DMS153 (cell line): Measurements from ENCODE around the gene WNT9A.
"Not testable (repeated sequence)": the region's sequence is repeated elsewhere in the genome, so short reads cannot be mapped to it uniquely, and the experiment has no call there.

Experiments used
- DNase-seq: peaks from one replicate; lab custom pipeline; 2025; lab: John Stamatoyannopoulos, UW

The WNT9A gene

DNA sequence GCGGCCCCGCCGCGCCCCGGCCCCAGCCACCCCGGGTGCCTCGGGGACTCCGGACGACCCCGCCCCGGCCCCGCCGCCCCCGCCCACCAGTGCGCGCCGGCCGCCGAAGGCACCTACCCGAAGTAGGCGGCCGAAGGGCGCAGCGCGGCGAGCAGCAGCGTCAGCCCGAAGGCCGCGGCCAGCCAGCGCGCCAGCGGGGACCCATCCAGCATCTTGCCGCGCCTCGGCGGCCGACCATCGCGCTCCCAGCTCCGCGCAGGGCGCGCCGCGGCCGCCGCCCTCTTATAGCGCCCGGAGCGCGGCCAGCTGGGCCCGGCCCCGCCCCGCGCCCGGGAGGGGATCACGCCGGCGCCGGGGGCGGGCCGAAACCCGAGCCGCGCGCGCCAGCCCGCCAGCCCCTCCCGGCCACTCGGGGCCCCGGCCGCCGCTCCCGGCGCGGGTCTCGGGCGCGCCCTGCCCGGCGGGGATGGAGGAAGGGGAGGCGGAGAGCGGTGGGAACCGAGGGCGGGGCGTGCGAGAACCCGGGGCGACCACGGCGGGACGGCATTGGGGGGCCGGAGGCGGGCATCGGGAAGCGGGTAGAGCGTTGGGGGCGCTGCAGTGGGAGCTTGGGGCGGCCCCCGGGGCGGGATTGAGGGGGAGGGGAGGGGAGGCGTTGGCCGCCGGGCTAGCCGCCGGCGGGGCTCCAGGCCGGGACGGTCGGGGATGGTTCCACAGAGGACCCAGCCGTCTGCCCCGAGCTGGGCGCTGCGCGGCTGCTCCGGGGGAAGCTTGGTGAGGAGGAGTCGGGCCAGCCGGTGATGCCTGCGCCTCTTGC, at the start of gene WNT9A:
WNT9A (minus strand) TSS at position 257 of the 817 bp plus-strand sequence; CDS start at position 212, 45 bp downstream.
- DNase-seq, result peak; percentile 32

DNA sequence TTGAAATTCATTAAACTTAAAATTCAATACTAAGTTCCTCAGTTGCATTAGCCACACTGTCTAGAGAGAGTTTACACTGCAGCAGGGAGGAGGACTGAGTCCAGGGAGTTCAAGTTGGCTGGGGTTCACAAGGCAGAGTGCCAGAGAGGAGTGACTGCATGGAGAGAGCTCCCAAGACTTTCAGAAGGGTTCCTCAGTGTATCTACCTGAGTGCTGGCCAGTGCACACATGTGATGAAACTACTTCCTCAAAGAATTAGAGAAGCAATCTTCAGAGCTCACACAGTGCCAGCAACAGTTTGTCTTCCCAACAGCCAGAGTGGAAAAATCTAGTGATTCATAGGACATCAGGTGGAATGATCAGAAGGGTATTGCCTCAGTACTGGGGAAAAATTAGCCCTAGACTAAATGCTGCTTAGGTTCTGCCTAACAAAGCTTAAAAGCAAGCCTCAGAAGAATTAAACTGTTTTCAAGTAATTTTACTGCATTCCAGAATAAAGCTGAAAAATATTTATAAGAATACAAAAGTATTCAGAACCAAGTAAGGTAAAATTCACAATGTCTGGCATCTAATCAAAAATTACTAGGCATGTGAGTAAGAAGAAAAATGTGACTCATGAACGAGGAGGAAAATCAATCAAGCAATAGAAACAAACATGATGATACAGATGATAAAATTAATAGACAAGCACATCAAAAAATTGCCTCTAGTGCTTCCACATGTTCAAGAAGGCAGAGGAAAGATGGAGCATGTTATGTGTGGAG, 48.6 kb upstream of the WNT9A start:
- no peak for DNase-seq

DNA sequence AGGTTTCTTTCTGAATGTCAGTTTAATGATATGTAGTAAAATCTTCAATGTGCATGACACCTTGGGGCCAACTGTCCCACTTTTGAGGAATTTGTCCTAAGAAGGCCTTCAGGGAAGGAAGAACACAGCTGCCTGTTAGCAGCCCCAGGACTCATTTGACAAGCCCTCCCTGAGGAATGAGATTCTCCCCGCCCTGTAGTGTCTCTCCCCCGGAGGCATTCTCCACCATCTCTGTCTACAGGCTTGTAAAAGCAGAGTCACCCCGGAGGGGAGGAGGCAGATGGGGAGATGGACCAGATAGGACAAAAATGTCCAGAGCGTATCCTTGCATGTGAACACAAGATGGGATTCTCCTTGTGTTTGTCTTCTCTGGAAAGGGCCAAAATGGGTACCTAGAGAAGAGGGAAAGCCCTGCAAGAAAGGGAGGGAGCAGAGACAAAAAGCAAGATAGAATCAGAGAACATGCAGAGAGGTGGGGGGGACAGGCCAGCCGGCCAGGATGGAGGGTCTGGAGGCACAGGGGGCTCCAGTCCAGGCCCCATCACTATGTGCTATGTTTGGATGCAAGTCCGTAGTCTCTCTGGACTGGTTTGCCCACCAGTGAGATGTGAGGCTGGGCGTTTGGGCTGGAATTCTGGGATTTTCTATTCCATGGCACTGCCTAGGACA, 47.0 kb upstream of the WNT9A start:
- no peak for DNase-seq

GRCh38 chr1:227987181-227987580, 39.4 kb upstream of the WNT9A start:
- DNase-seq, result no peak

DNA sequence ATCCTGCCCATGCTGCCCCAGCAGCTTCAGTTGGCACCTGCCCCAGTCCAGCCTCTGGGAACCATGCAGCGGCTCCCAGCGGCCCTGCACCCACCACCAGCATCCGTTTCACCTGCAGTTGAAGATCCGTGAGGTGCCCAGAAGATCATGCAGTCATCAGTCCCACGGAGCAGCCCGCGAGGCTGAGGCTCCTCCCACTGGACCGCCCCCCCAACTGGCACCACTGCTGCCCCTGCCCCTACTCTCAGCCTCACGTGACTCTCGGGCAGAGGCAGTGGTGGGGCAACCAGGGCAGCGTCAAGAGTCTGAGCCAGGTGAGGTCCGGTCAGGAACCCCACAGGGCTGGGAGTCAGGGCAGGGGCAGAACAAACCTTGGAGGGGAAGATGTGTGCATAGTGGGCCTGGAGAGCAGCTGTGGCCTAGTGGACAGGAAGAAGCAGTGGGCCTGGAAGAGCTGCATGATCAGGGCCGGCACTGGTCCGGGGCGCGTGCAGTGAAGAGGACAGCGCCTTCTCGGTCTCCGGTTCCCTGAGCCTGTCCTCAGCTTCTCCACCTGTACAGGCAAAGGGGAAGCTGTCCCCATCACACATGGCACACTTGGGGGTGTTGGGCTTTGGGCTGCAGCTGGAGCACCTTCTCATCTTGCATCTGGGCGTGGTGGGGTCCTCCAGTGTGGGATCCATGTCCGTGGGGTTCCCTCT, 28.0 kb upstream of the WNT9A start:
- DNase-seq, result not testable (repeated sequence)

DNA sequence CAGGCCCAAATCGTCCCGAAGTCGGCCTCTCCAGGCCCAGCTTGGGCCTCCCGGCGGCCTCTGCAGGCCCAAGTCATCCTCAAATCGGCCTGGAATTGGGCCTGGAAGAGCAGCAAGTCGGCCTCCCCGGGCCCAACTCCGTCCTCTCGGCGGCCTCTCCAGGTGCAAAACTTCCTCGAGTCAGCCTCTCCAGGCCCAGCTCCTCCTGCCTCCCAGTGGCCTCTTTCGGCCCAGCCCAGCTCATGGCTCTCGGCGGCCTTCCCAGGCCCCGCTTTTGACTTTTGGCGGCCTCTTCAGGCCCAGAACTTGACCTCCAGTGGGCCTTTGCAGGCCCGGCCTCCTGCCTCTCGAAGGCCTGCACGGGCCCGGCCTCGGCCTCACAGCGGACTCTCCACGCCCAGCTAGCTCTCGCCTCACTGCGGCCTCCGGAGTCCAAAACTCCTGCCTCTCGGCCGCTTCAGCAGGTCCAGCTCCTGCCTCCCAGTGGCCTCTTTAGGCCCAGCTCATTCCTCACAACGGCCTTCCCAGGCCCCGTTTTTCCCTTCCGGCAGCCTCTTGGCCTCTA, 26.1 kb upstream of the WNT9A start:
- not testable (repeated sequence) for DNase-seq

GRCh38 chr1:227972843-227973374, 25.2 kb upstream of the WNT9A start:
- not testable (repeated sequence) for DNase-seq

DNA sequence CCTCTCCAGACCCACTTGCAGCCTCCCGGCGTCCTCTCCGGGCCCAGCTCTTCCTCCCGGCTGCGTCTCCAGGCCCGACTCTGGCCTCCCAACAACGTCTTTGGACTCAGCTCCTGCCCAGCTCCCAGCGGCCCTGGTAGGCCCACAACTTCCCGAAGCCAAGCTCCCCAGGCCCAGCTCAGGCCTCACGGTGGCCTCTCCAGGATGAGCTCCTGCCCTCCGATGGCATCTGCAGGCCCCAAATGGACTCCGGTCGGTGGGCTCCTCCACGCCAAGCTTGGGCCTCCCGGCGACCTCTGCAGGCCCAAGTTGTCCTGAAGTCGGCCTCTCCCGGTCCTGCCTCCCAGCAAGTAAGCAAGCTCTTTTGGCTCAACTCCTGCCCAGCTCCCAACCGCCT, 24.5 kb upstream of the WNT9A start:
- not testable (repeated sequence) for DNase-seq

- DNase-seq, result not testable (repeated sequence)
These were observed 24.0 kb upstream of the WNT9A start for GRCh38 chr1:227971643-227972282.

DNA sequence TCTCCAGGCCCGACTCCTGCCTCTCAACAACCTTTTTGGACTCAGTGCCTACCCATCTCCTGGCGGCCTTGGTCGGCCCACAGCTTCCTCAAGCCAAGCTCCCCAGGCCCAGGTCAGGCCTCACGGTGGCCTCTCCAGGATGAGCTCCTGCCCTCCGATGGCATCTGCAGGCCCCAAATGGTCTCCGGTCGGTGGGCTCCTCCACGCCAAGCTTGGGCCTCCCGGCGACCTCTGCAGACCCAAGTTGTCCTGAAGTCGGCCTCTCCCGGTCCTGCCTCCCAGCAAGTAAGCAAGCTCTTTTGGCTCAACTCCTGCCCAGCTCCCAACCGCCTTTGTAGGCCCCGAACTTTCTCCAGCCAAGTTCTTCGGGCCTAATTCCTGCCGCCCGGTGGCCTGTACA, 23.5 kb upstream of the WNT9A start:
- not testable (repeated sequence) for DNase-seq

- not testable (repeated sequence) for DNase-seq
These were observed 22.6 kb upstream of the WNT9A start for GRCh38 chr1:227970076-227970995.

GRCh38 chr1:227967815-227968214, 20.1 kb upstream of the WNT9A start:
- not testable (repeated sequence) for DNase-seq

GRCh38 chr1:227966733-227967132, 19.0 kb upstream of the WNT9A start:
- not testable (repeated sequence) for DNase-seq

DNA sequence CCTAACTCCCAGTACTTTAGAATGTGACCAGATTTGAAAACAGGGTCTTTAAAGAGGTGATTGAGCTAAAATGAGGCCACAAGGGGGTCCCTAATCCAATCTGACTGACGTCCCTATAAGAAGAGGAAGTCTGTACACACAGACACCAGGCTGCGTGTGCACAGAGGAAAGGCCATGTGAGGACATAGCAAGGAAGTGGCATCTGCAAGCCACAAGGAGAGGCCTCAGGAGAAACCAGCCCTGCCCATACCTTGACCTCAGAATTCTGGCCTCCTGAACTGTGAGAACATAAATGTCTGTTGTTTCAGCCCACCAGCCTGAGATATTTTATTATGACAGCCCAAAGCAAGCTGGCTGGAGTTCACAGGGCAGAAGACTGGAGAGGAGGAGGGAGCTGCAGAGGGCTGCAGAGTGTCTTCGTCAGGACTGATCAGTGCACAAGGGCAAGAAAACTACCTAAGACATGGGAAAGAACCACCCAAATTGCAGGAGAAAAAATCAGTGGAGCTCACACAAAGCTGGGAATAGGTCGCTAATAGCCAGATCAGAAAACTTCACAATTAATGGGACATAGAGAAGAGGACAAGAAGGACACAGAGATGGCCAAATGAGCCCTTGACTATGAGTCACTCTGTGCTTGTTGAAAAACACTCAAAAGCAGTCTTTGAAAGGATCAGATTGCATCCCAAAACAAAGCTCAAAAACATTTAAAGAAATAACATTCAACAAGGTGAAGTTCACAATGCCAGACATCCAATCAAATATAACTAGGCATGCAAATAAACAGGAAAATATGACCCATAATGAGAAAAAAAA, 14.1 kb upstream of the WNT9A start:
- DNase-seq, result no peak

- DNase-seq, result no peak
These were observed 11.7 kb upstream of the WNT9A start for GRCh38 chr1:227959325-227959860.

GRCh38 chr1:227958617-227959324, 11.0 kb upstream of the WNT9A start:
- DNase-seq, result no peak

DNA sequence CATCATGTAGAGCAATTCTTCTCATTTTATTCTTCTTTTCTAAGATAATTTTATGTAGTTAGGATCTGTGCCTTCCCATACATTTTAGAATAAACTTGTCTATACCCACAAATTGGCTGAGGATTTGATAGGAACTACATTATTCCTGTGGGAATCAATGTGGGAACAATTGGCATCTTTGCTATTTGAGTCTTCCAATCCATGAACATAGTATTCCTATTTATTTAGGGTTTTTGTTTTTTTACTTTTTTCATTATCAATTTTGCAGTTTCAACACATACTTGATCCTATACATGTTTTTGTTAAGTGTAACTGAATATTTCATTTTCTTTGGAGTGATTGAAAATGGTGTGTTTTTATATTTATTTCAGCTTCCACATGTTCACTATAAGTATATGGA, 8.1 kb upstream of the WNT9A start:
- no peak for DNase-seq
